Suprapubic skin (tissue), 4 donors: ENCODE results near the gene ARHGAP31.

Experiments
- EP300 ChIP-seq: sonication (generic); formaldehyde crosslinking; IDR thresholded peaks from one replicate; pipeline ENCODE4 v1.6.1; 2017; ENCODE audit warnings: antibody characterized with exemption
- POLR2A ChIP-seq, 2 donors: fragments of 450-650 bp; IDR thresholded peaks; one replicate each; pipeline ENCODE4 v1.6.1; 2017; ENCODE audit warnings: antibody characterized with exemption in 2 of 2, mild to moderate bottlenecking in 2 of 2, moderate library complexity in 2 of 2
- POLR2AphosphoS5 ChIP-seq, 3 donors: sonication (generic); formaldehyde crosslinking; IDR thresholded peaks; one replicate each; pipeline ENCODE4 v1.6.1; 2017; ENCODE audit warnings: antibody characterized with exemption in 3 of 3
- TF ChIP-seq, protein P1 (sequence below), 2 donors: fragments of 200-600 bp in 1 of 2; fragments of 450-650 bp in 1 of 2; sonication (generic) in 1 of 2; IDR thresholded peaks; one replicate each; pipeline ENCODE4 v1.5.1; 2016 to 2019; ENCODE audit warnings: antibody characterized with exemption in 2 of 2, mild to moderate bottlenecking in 1 of 2, moderate library complexity in 1 of 2

DNA sequence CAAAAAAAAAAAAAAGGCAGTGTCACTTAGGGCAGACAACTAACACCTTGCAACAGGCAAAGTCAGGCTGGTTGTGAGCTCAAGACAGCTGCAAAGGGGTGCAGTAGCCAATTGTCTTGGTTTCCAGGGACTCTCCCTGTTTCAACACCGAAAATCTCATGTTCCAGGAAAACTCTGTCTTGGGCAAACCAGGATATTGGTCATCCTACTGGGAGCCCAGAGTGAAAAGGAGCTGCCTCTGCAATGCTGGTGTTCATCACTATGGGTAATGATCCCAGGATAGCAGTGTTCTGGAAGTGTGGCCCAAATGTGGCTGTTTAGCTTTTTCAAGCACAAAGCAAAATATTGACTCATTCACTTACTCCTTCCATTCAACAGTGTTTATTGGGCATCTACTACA lies 82.6 kb downstream of the ARHGAP31 start:
- TF ChIP-seq POLR2AphosphoS5 (IDR thresholded peaks at IDR 0.05) (no peak), POLR2A (IDR thresholded peaks at IDR 0.05) (no peak), EP300 (no peak)
- TF ChIP-seq, protein P1, sequence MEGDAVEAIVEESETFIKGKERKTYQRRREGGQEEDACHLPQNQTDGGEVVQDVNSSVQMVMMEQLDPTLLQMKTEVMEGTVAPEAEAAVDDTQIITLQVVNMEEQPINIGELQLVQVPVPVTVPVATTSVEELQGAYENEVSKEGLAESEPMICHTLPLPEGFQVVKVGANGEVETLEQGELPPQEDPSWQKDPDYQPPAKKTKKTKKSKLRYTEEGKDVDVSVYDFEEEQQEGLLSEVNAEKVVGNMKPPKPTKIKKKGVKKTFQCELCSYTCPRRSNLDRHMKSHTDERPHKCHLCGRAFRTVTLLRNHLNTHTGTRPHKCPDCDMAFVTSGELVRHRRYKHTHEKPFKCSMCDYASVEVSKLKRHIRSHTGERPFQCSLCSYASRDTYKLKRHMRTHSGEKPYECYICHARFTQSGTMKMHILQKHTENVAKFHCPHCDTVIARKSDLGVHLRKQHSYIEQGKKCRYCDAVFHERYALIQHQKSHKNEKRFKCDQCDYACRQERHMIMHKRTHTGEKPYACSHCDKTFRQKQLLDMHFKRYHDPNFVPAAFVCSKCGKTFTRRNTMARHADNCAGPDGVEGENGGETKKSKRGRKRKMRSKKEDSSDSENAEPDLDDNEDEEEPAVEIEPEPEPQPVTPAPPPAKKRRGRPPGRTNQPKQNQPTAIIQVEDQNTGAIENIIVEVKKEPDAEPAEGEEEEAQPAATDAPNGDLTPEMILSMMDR (IDR thresholded peaks at IDR 0.05), result no peak
